Fibroblast of lung (primary cell): ENCODE data around the gene ARHGEF4. TPM values are rescaled to one million over a fixed set of nuclear protein-coding genes. Genes with fewer than 3 reads are reported as not detected.

Experiments
- DNase-seq, 2 donors: peaks; one replicate each; pipeline versions ENCODE4 v3.0.0 to v3.0.0-alpha.2; 2010; ENCODE audit warnings: low read depth in 2 of 2
- H2AFZ ChIP-seq: 2 replicates; pipeline ENCODE4 v1.5.1; 2012; ENCODE audit warnings: low read length, control low read depth, inconsistent platforms
- H3K27ac ChIP-seq: 2 replicates; pipeline ENCODE4 v1.5.1; 2011; ENCODE audit warnings: low read length, control low read depth; ENCODE audit not compliant: insufficient read depth
- H3K27me3 ChIP-seq: 2 replicates; pipeline ENCODE4 v1.5.1; 2011; ENCODE audit warnings: mild to moderate bottlenecking, low read length; ENCODE audit not compliant: control insufficient read depth, insufficient read depth
- H3K36me3 ChIP-seq: 2 replicates; pipeline ENCODE4 v1.5.1; 2011; ENCODE audit warnings: low read length; ENCODE audit not compliant: control insufficient read depth, insufficient read depth
- H3K4me1 ChIP-seq: 2 replicates; pipeline ENCODE4 v1.5.1; 2011; ENCODE audit warnings: low read length; ENCODE audit not compliant: control insufficient read depth, insufficient read depth; ENCODE audit errors: extremely low read depth
- H3K4me2 ChIP-seq: 2 replicates; pipeline ENCODE4 v1.5.1; 2011; ENCODE audit warnings: low read length, control low read depth; ENCODE audit not compliant: insufficient read depth; ENCODE audit errors: extremely low read depth
- H3K4me3 ChIP-seq, 4 experiments: fragments of 200-600 bp in 1 of 4; sonication (generic) in 1 of 4; replicated peaks in 1 of 4; 2 replicates each; pipeline ENCODE4 v1.5.1; 2011 to 2016; ENCODE audit warnings: low read length in 4 of 4, low read depth in 3 of 4, mild to moderate bottlenecking in 3 of 4, control low read depth in 2 of 4, inconsistent platforms in 1 of 4, mixed read lengths in 1 of 4; ENCODE audit not compliant: insufficient read depth in 1 of 4; ENCODE audit errors: control extremely low read depth in 1 of 4
- H3K79me2 ChIP-seq: 2 replicates; pipeline ENCODE4 v1.5.1; 2012; ENCODE audit warnings: mild to moderate bottlenecking, low read length, inconsistent platforms; ENCODE audit not compliant: control insufficient read depth, insufficient read depth
- H3K9ac ChIP-seq: 2 replicates; pipeline ENCODE4 v1.5.1; 2011; ENCODE audit warnings: mild to moderate bottlenecking, low read length, control low read depth; ENCODE audit not compliant: insufficient read depth
- H3K9me3 ChIP-seq: 2 replicates; pipeline ENCODE4 v1.5.1; 2012; ENCODE audit warnings: low read depth, low read length; ENCODE audit not compliant: control insufficient read depth, insufficient read depth
- H4K20me1 ChIP-seq: 2 replicates; pipeline ENCODE4 v1.5.1; 2011; ENCODE audit warnings: low read length; ENCODE audit not compliant: control insufficient read depth, insufficient read depth; ENCODE audit errors: extremely low read depth
- EZH2 ChIP-seq: IDR thresholded peaks from 2 replicates; pipeline ENCODE4 v1.5.1; 2012; ENCODE audit warnings: low read length, control low read depth, mild to moderate bottlenecking; ENCODE audit errors: missing control alignments
- polyA plus RNA-seq, 2 donors: library from polyadenylated mRNA; depleted of rRNA in 1 of 2; stranded (reverse) in 1 of 2; unstranded in 1 of 2; fragments of >200 nt; gene quantifications; 2 replicates each; pipeline ENCODE4 v1.2.1, GENCODE V29; 2011 to 2012; ENCODE audit warnings: missing spikeins in 1 of 2
- total RNA-seq: library from RNA; depleted of rRNA; stranded (reverse); fragments of >200 nt; gene quantifications from 2 replicates; pipeline ENCODE4 v1.2.1, GENCODE V29; 2014
- TF ChIP-seq, protein P1 (sequence below), 2 donors: IDR thresholded peaks in 1 of 2; conservative IDR thresholded peaks in 1 of 2; 1 replicate in 1 of 2; 2 replicates in 1 of 2; pipeline ENCODE4 v1.5.1; 2011 to 2012; ENCODE audit warnings: low read length in 2 of 2, control low read depth in 1 of 2, inconsistent platforms in 1 of 2, low read depth in 1 of 2, mild to moderate bottlenecking in 1 of 2

Gene ARHGEF4
- total and polyA plus RNA-seq, 2 donors (not counting 1 experiment from before 2014, with no cell fraction given) = 0.05 to 0.83 TPM

DNA sequence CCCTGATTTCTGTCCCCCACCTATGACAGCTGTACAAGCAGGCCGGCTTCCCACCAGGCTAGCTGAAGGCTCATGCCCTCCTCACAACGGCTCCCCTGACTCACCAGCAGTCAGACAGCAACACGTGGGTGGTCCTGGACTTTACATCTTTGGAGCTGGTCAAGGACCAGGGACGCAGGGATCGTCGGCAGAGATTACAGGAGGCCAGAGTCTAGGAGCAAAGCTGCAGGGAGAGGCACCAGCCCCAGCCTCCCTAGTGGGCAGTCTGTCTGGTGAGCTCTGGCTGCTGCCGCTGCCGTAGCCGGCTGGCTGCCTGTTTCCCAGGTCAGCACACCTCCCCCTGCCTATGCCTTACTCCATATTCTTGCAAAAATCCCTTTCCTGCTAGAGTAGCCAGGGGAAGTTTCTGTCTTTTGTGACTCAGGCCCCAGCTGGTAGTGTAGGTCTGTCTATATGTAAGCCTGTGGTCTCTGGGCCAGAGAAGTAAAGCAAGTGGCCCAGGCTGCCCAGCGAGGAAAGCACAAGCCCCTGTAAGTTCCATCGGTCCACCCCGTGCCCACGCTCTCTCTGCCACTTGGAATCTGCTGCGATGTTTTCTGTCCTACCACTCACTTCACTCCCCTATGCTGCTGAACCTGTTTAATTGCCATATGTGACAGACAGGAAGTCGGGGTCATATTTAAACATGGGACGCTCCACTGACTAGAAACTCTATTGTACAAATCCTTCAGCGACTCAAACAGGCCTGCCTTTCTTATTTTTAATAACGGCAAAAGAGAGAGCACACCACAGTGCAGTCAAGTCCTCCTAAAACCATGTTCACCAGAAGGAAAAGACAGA is 2.4 kb upstream of the ARHGEF4 start:
- Histone ChIP-seq H3K4me1 (no peaks in the 10 kb centered on the region), H3K4me3 (no peak overlapping the region), H3K27me3 (peaks cover 4% of the 10 kb centered on the region), H3K79me2 (no peaks in the 10 kb centered on the region), H3K9ac (no peak overlapping the region), H3K36me3 (no peaks in the 10 kb centered on the region), H3K27ac (no peak overlapping the region), H3K9me3 (no peaks in the 10 kb centered on the region), H3K4me2 (no peak overlapping the region), H4K20me1 (no peaks in the 10 kb centered on the region), H2AFZ (no peak overlapping the region)
- TF ChIP-seq EZH2 = no peak
- TF ChIP-seq, protein P1, sequence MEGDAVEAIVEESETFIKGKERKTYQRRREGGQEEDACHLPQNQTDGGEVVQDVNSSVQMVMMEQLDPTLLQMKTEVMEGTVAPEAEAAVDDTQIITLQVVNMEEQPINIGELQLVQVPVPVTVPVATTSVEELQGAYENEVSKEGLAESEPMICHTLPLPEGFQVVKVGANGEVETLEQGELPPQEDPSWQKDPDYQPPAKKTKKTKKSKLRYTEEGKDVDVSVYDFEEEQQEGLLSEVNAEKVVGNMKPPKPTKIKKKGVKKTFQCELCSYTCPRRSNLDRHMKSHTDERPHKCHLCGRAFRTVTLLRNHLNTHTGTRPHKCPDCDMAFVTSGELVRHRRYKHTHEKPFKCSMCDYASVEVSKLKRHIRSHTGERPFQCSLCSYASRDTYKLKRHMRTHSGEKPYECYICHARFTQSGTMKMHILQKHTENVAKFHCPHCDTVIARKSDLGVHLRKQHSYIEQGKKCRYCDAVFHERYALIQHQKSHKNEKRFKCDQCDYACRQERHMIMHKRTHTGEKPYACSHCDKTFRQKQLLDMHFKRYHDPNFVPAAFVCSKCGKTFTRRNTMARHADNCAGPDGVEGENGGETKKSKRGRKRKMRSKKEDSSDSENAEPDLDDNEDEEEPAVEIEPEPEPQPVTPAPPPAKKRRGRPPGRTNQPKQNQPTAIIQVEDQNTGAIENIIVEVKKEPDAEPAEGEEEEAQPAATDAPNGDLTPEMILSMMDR (conservative IDR thresholded peaks at IDR 0.05 in 1 of 2, IDR thresholded peaks at IDR 0.05 in 1 of 2; ENCODE audit: low read depth in 1 of 2, low read length in 2 of 2) = no peak
- DNase-seq = peak in 1 of 2 donors; percentile 73

DNA sequence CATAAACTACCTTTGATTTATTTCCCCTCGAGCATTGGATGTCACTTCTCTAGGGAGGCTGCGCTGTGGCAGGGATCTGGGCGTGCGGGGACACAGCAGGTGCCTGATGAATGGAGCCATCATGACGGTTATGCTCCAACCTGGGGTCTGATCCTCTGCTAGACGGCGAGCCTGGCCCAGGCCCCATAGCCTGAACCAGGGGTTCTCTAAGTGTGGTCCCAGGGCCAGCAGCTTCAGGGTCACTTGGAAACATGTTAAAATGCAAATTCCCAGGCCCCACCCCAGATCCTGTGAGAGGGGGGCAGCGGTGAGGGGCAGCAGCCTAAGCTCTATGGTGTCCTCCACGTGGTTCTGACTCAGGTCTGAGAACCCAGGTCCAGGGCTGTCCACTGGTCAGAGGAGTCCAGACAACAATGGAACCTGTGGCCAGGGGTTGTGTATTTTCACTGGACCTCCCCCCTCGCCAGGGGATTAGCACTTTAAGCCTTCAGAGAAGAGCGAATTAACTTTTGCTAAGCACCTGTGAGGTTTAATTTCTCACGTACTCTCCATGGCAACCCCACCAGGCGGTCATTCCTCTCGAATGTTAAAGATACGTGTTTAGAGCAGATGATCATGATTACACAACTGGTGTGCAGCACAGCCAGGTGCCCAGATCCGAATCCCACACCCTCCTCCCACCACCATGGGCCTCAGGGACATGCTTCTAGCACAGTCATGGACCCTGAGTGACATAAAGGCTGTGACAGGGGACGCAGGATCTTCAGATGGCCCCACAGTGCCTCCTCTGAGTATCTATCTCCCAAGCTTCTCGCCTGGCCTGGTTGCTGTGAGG is 1.6 kb upstream of the ARHGEF4 start:
- H2AFZ ChIP-seq = no peak overlapping the region

DNA sequence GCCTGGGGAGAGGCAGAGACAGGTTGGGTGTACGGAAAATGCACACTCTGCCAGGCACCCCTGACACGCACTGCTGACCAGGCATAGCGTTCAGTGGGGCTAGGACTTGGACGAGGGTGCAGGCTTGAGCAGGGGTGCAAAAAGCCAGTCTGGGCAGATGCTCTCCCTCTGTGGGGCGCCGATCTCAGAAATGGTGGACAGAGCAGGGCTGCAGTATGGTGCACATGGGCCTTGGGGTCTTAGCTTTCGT is 1.0 kb upstream of the ARHGEF4 start:
- Histone ChIP-seq H3K36me3 (no peaks in the 10 kb centered on the region), H3K79me2 (no peaks in the 10 kb centered on the region), H3K4me3 (no peak overlapping the region), H3K9me3 (no peaks in the 10 kb centered on the region), H3K4me2 (no peak overlapping the region), H3K27me3 (peaks cover 4% of the 10 kb centered on the region), H4K20me1 (no peaks in the 10 kb centered on the region), H3K9ac (no peak overlapping the region), H3K4me1 (no peaks in the 10 kb centered on the region), H3K27ac (no peak overlapping the region), H2AFZ (no peak overlapping the region)
- TF ChIP-seq EZH2 = no peak
- TF ChIP-seq, protein P1 (conservative IDR thresholded peaks at IDR 0.05 in 1 of 2, IDR thresholded peaks at IDR 0.05 in 1 of 2; ENCODE audit: low read depth in 1 of 2, low read length in 2 of 2) = no peak
- no peak for DNase-seq

More for the DNA sequence above, 1.6 kb upstream of the ARHGEF4 start:
- no peaks in the 10 kb centered on the region for H4K20me1 ChIP-seq
- TF ChIP-seq EZH2 = no peak
- TF ChIP-seq, protein P1 (conservative IDR thresholded peaks at IDR 0.05 in 1 of 2, IDR thresholded peaks at IDR 0.05 in 1 of 2; ENCODE audit: low read depth in 1 of 2, low read length in 2 of 2) = no peak
- H3K27ac ChIP-seq = no peak overlapping the region
- H3K36me3 ChIP-seq = no peaks in the 10 kb centered on the region
- DNase-seq = no peak
- no peaks in the 10 kb centered on the region for H3K4me1 ChIP-seq
- no peak overlapping the region for H3K4me3 ChIP-seq
- H3K27me3 ChIP-seq = peaks cover 4% of the 10 kb centered on the region
- H3K9me3 ChIP-seq = no peaks in the 10 kb centered on the region
- H3K9ac ChIP-seq = no peak overlapping the region
- H3K79me2 ChIP-seq = no peaks in the 10 kb centered on the region
- no peak overlapping the region for H3K4me2 ChIP-seq
